Uterus (tissue), 2 donors: Measurements from ENCODE around the gene VPS33A.

ENCODE experiments used
- POLR2A ChIP-seq, 2 donors: fragments of 450-650 bp; IDR thresholded peaks; one replicate each; pipeline ENCODE4 v1.6.1; 2016; ENCODE audit warnings: antibody characterized with exemption in 2 of 2, mild to moderate bottlenecking in 1 of 2, moderate library complexity in 1 of 2
- TF ChIP-seq, protein P1 (sequence below), 4 experiments: fragments of 200-600 bp in 2 of 4; fragments of 450-650 bp in 2 of 4; sonication (generic) in 2 of 4; IDR thresholded peaks; one replicate each; pipeline ENCODE4 v1.5.1; 2016 to 2019; ENCODE audit warnings: antibody characterized with exemption in 4 of 4, mild to moderate bottlenecking in 2 of 4, moderate library complexity in 1 of 4

DNA sequence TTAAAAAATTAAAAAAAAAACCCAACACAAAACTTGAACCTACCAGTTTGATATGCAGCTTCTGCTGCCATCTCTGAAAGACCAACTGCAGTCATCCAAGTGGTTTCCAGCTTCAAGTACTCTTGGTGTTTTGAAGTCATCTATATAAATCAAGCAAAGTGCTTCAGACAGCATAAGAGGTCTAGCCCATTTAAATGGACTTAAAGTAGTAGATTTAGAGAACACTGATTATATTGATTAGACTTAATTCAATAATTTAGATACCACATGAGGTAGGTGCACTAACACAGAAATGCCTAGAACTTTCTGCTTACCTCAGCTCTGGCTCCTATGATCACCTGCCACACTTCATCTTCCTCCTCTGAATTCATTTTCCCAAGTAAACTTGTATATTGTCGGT, 49.8 kb downstream of the VPS33A start:
- TF ChIP-seq, protein P1, sequence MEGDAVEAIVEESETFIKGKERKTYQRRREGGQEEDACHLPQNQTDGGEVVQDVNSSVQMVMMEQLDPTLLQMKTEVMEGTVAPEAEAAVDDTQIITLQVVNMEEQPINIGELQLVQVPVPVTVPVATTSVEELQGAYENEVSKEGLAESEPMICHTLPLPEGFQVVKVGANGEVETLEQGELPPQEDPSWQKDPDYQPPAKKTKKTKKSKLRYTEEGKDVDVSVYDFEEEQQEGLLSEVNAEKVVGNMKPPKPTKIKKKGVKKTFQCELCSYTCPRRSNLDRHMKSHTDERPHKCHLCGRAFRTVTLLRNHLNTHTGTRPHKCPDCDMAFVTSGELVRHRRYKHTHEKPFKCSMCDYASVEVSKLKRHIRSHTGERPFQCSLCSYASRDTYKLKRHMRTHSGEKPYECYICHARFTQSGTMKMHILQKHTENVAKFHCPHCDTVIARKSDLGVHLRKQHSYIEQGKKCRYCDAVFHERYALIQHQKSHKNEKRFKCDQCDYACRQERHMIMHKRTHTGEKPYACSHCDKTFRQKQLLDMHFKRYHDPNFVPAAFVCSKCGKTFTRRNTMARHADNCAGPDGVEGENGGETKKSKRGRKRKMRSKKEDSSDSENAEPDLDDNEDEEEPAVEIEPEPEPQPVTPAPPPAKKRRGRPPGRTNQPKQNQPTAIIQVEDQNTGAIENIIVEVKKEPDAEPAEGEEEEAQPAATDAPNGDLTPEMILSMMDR (IDR thresholded peaks at IDR 0.05) = no peak
- TF ChIP-seq POLR2A (IDR thresholded peaks at IDR 0.05) = no peak
